GM12878 (cell line): ENCODE measurements around the gene DCTPP1. TPM values are rescaled to one million over a fixed set of nuclear protein-coding genes. Genes with fewer than 3 reads are reported as not detected.

Experiments used
- ATAC-seq: fragments of 200-7000 bp; cut with Tn5 transposase; 3 replicates; pipeline ENCODE4 v1.9.1; 2020; ENCODE audit warnings: mild to moderate bottlenecking, moderate library complexity
- BruUV-seq: library from RNA; stranded (reverse); fragments of 400-500 nt; replicated peaks from 2 replicates; lab custom pipeline; 2021; lab: Mats Ljungman, UMichigan
- CTCF ChIA-PET: fragments of 300-600 bp; sonication (Branson Sonifier 250); formaldehyde crosslinking; extraction: SDS; loops from one replicate; lab custom pipeline; 2021; ENCODE audit warnings: inconsistent platforms; lab: Yijun Ruan, JAX
- POLR2A ChIA-PET: fragments of 350-600 bp; formaldehyde crosslinking; extraction: SDS; loops from one replicate; lab custom pipeline; 2021; ENCODE audit warnings: inconsistent platforms; lab: Charles Lee
- RAD21 ChIA-PET: fragments of 300-600 bp; sonication (Branson Sonifier 250); formaldehyde crosslinking; loops from one replicate; lab custom pipeline; 2023; ENCODE audit warnings: antibody characterized with exemption; ENCODE audit not compliant: unreplicated experiment; lab: Charles Lee
- SMC1A ChIA-PET: fragments of 300-600 bp; sonication (Branson Sonifier 250); formaldehyde crosslinking; loops from one replicate; lab custom pipeline; 2023; ENCODE audit not compliant: unreplicated experiment, uncharacterized antibody; lab: Charles Lee
- DNase-seq: peaks from one replicate; pipeline ENCODE4 v3.0.0-alpha.2; 2011; ENCODE audit warnings: low read depth, low spot score
- FAIRE-seq: peaks from 3 replicates; lab custom pipeline; 2011; peaks lifted over from hg19 to GRCh38; lab: Jason Lieb, UNC
- H2AFZ ChIP-seq: 2 replicates; pipeline ENCODE4 v1.6.0; 2011; ENCODE audit warnings: low read depth, low read length, control low read depth; ENCODE audit not compliant: control insufficient read depth
- H3K27ac ChIP-seq: 2 replicates; pipeline ENCODE4 v1.5.1; 2011; ENCODE audit warnings: control low read depth; ENCODE audit not compliant: control insufficient read depth, insufficient read depth
- H3K27me3 ChIP-seq, 2 experiments: replicated peaks in 1 of 2; 2 replicates each; pipeline versions ENCODE4 v1.6.0 to v1.6.1; 2011; ENCODE audit warnings: low read length in 1 of 2; ENCODE audit not compliant: control insufficient read depth in 2 of 2, insufficient read depth in 2 of 2
- H3K36me3 ChIP-seq, 2 experiments: 2 replicates each; pipeline ENCODE4 v1.5.1; 2011; ENCODE audit warnings: low read length in 1 of 2; ENCODE audit not compliant: control insufficient read depth in 2 of 2, insufficient read depth in 2 of 2
- H3K4me1 ChIP-seq: 2 replicates; pipeline ENCODE4 v1.6.1; 2011; ENCODE audit warnings: mild to moderate bottlenecking, low read length, moderate library complexity, mixed read lengths; ENCODE audit not compliant: control insufficient read depth, insufficient read depth
- H3K4me2 ChIP-seq: 2 replicates; pipeline ENCODE4 v1.6.0; 2011; ENCODE audit warnings: control low read depth; ENCODE audit not compliant: control insufficient read depth, insufficient read depth
- H3K4me3 ChIP-seq: fragments of 200-600 bp; sonication (generic); 2 replicates; pipeline ENCODE4 v1.5.1; 2016
- H3K79me2 ChIP-seq: 2 replicates; pipeline ENCODE4 v1.6.0; 2011; ENCODE audit warnings: low read length; ENCODE audit not compliant: control insufficient read depth, insufficient read depth
- H3K9ac ChIP-seq: 2 replicates; pipeline ENCODE4 v1.8.0; 2011; ENCODE audit warnings: low read length, control low read depth, mixed read lengths; ENCODE audit not compliant: control insufficient read depth, insufficient read depth
- H3K9me3 ChIP-seq: replicated peaks from 3 replicates; pipeline ENCODE4 v1.5.1; 2011; ENCODE audit warnings: mild to moderate bottlenecking, low read length; ENCODE audit not compliant: control insufficient read depth, insufficient read depth
- H4K20me1 ChIP-seq: 2 replicates; pipeline ENCODE4 v1.6.0; 2011; ENCODE audit not compliant: control insufficient read depth, insufficient read depth
- CTCF ChIP-seq, 3 experiments: IDR thresholded peaks in 2 of 3; conservative IDR thresholded peaks in 1 of 3; 2 replicates each; pipeline ENCODE4 v1.5.1; 2011; ENCODE audit warnings: low read depth in 3 of 3, low read length in 3 of 3, mild to moderate bottlenecking in 3 of 3, control low read depth in 2 of 3, moderate library complexity in 2 of 3, inconsistent platforms in 1 of 3, mixed read lengths in 1 of 3; ENCODE audit not compliant: control insufficient read depth in 2 of 3, insufficient read depth in 1 of 3; ENCODE audit errors: extremely low read depth in 1 of 3
- ETV6 ChIP-seq, 2 experiments: fragments of 450-650 bp in 1 of 2; IDR thresholded peaks in 1 of 2; conservative IDR thresholded peaks in 1 of 2; 2 replicates each; pipeline ENCODE4 v1.6.1; 2014; ENCODE audit warnings: antibody characterized with exemption in 1 of 2, borderline replicate concordance in 1 of 2, low read depth in 1 of 2, mild to moderate bottlenecking in 1 of 2, moderate library complexity in 1 of 2
- IRF4 ChIP-seq: IDR thresholded peaks from 2 replicates; pipeline ENCODE4 v1.6.1; 2011; ENCODE audit warnings: low read depth, low read length
- KLF5 ChIP-seq: fragments of 450-650 bp; IDR thresholded peaks from 2 replicates; pipeline ENCODE4 v1.6.1; 2014; ENCODE audit warnings: mild to moderate bottlenecking; ENCODE audit not compliant: partially characterized antibody
- MAX ChIP-seq: IDR thresholded peaks from 2 replicates; pipeline ENCODE4 v1.6.1; 2012; ENCODE audit warnings: low read depth, low read length, improper control_type of control experiment
- NBN ChIP-seq: fragments of 450-650 bp; IDR thresholded peaks from 2 replicates; pipeline ENCODE4 v1.6.1; 2016
- NR2F1 ChIP-seq: fragments of 450-650 bp; conservative IDR thresholded peaks from 2 replicates; pipeline ENCODE4 v1.6.1; 2017; ENCODE audit warnings: mild to moderate bottlenecking
- POLR2AphosphoS2 ChIP-seq: IDR thresholded peaks from 2 replicates; pipeline ENCODE4 v1.6.1; 2011; ENCODE audit warnings: low read depth, mild to moderate bottlenecking, low read length, improper control_type of control experiment, moderate library complexity
- RAD51 ChIP-seq: fragments of 450-650 bp; IDR thresholded peaks from 2 replicates; pipeline ENCODE4 v1.6.1; 2016; ENCODE audit warnings: moderate library complexity, mild to moderate bottlenecking, inconsistent platforms
- SIN3A ChIP-seq: IDR thresholded peaks from 2 replicates; pipeline ENCODE4 v1.6.1; 2012; ENCODE audit warnings: low read depth, low read length, improper control_type of control experiment
- SPI1 ChIP-seq: IDR thresholded peaks from 2 replicates; pipeline ENCODE4 v1.6.1; 2011; ENCODE audit warnings: low read depth, mild to moderate bottlenecking, low read length, moderate library complexity, borderline replicate concordance; ENCODE audit not compliant: insufficient read depth
- STAT1 ChIP-seq: fragments of 450-650 bp; conservative IDR thresholded peaks from 2 replicates; pipeline ENCODE4 v1.6.1; 2014; ENCODE audit warnings: antibody characterized with exemption, mild to moderate bottlenecking
- SUPT20H ChIP-seq: IDR thresholded peaks from 2 replicates; pipeline ENCODE4 v1.6.1; 2011; ENCODE audit warnings: low read depth, mild to moderate bottlenecking, low read length, moderate library complexity, borderline replicate concordance; ENCODE audit not compliant: control insufficient read depth
- ZNF384 ChIP-seq: IDR thresholded peaks from 2 replicates; pipeline ENCODE4 v1.6.1; 2012; ENCODE audit warnings: low read depth, mild to moderate bottlenecking, low read length, improper control_type of control experiment, borderline replicate concordance
- WGBS: methylation state at CpG from one replicate; pipeline ENCODE4 v1.1.6; 2016; ENCODE audit warnings: low lambda C conversion rate; ENCODE audit not compliant: insufficient replicate concordance, insufficient coverage; ENCODE audit errors: missing lambda C conversion rate; 5-methylcytosine and 5-hydroxymethylcytosine counted together
- in situ Hi-C: fragments of 300-500 bp; cut with MboI; formaldehyde crosslinking; loops from 9 replicates; pipeline ENCODE4 v1.14.3; 2018; ENCODE audit warnings: mixed read lengths
- intact Hi-C: fragments of 100-400 bp; cut with micrococcal nuclease; formaldehyde crosslinking; loops from one replicate; pipeline ENCODE4 v1.14.2; 2022; ENCODE audit not compliant: unreplicated experiment
- polyA plus RNA-seq, 11 experiments: library from polyadenylated mRNA; depleted of rRNA in 4 of 11; unstranded in 6 of 11; stranded (reverse) in 5 of 11; fragments of >200 nt; fragmentation: Nextera tagmentation in 4 of 11; fragmentation: Illumina TruSeq in 1 of 11; extraction: Ambion mirVana in 4 of 11; extraction: Trizol in 1 of 11; gene quantifications; 1 replicate in 1 of 11; 2 replicates in 10 of 11; pipeline versions ENCODE4 v1.2.1 to v1.2.3, GENCODE V29; 2011 to 2016; ENCODE audit warnings: inconsistent platforms in 2 of 11, missing spikeins in 2 of 11, low read depth in 1 of 11
- total RNA-seq, 4 experiments: library from RNA; depleted of rRNA in 3 of 4; stranded (reverse); fragments of >200 nt in 3 of 4; fragmentation: Illumina TruSeq in 1 of 4; extraction: Trizol in 1 of 4; gene quantifications; 2 replicates each; pipeline versions ENCODE4 v1.2.1 to v1.2.3, GENCODE V29; 2013 to 2021
- TF ChIP-seq, protein P1 (sequence below): IDR thresholded peaks from 2 replicates; pipeline ENCODE4 v1.6.1; 2011; ENCODE audit warnings: borderline replicate concordance, low read depth, mild to moderate bottlenecking, moderate library complexity, low read length; ENCODE audit not compliant: insufficient read depth, poor library complexity, severe bottlenecking
- TF ChIP-seq, protein P2 (sequence below): IDR thresholded peaks from 2 replicates; pipeline ENCODE4 v1.6.1; 2012; ENCODE audit warnings: low read length, inconsistent platforms

The DCTPP1 gene
- total and polyA plus RNA-seq, 10 of the 15 experiments (the other 5 are each of a cell fraction or from before 2014, with no cell fraction given): 72.1 to 266 (median 157) TPM

DNA sequence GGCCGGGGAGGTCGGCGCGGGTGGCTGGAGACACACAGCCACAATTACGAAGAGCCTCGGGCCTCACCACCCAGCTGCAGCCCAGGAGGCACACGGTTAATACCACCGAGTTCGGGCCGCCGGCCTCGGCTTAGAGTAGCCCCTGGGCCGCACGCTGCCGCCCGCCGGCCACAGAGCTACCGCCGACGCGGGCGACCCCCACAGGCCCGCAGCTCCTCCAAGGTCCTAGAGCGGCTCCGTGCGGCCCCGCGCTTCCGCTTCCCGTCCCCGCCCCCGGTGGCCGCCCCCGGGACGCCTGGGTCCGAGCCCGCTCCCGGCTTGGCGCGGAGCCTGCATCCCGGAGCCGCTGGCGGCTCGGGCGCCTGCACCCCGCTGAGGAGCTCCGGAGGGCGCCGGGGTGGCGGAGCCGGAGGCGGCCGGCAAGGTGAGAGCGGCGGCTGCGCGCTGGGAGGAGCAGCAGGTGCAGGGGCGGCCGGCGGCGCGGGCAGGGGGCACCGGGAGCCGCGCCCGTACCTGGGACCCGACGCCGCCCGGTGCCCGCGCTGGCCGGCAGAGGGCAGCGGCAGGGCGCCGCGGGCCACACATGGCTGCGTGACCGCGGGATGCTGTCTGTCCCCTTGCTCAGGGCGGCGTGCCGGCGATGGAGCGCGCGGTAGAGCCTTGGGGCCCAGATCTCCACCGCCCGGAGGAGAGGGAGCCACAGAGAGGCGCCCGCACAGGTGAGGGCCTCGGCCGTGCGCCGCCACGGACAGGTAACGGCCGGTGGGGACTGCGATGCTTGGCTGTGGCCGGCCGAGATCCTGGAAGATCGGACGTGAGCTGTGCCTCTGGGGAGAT lies 34.5 kb downstream of the DCTPP1 start, which contains the start of gene ZNF48:
Gene ZNF48, plus strand, starts transcription at position 266 of the 837 bp plus-strand sequence. Its CDS starts 375 bp downstream, at position 641.
- peaks cover 0 to 2% of the 10 kb centered on the region in 2 experiments; a peak in 3 of 4 replicates for H3K36me3 ChIP-seq
- H2AFZ ChIP-seq: peak within 1 kb of the TSS; percentile 85
- no peaks in the 10 kb centered on the region for H3K27me3 ChIP-seq
- peak within 1 kb of the TSS; percentile 42 for H3K27ac ChIP-seq
- ChIA-PET SMC1A (interaction anchor here (1.0 to 2.4 kb wide), 7 partner anchors 10 to 140 kb away, joined by 3 to 12 read pairs (median 5); partner anchors contain the start of genes DCTPP1, SEPTIN1, TBC1D10B and ZNF771), CTCF (interaction anchor here (0.6 to 3.3 kb wide), 12 partner anchors 13 to 212 kb away, joined by 3 to 29 read pairs (median 3); partner anchors contain the start of genes CORO1A, DCTPP1, SEPTIN1 and ZNF771), RAD21 (interaction anchor here (0.9 to 2.4 kb wide), 7 partner anchors 12 to 266 kb away, joined by 3 to 32 read pairs (median 6); partner anchors contain the start of genes SEPTIN1, TBC1D10B, ZNF747 and ZNF771), POLR2A (interaction anchor here (0.6 to 3.1 kb wide), 8 partner anchors 10 to 77 kb away, joined by 3 to 25 read pairs (median 5); partner anchors contain the start of genes ITGAL, SEPTIN1 and ZNF771)
- in situ Hi-C loops (no loop called here), intact Hi-C loops (no loop called here)
- H3K79me2 ChIP-seq: peaks cover 5% of the 10 kb centered on the region
- no TSS peak for BruUV-seq
- peak within 1 kb of the TSS; percentile 92 for H3K4me3 ChIP-seq
- no peaks in the 10 kb centered on the region for H4K20me1 ChIP-seq
- no peak for DNase-seq
- peak within 1 kb of the TSS; percentile 63 for H3K9ac ChIP-seq
- H3K4me1 ChIP-seq: peaks cover 13% of the 10 kb centered on the region
- ATAC-seq: peak; percentile 90
- peak within 1 kb of the TSS; percentile 92 for H3K4me2 ChIP-seq
- FAIRE-seq: no peak
- under 1% methylated on average over 82 of the region's 103 CpGs for WGBS
- no peaks in the 10 kb centered on the region for H3K9me3 ChIP-seq
- TF ChIP-seq SIN3A (peak; percentile 33; the same call in 1 of the 2 replicates), IRF4 (no peak), POLR2AphosphoS2 (no peak), CTCF (IDR thresholded peaks at IDR 0.05 in 2 of 3, conservative IDR thresholded peaks at IDR 0.05 in 1 of 3; ENCODE audit: control insufficient read depth in 2 of 3, extremely low read depth in 1 of 3, insufficient read depth in 1 of 3, low read depth in 3 of 3, low read length in 3 of 3) (peak in 2 of 3 experiments; percentile 42 to 46; a peak in 3 of 6 replicates), SUPT20H (no peak), NR2F1 (peak; percentile 73; the same call in 1 of the 2 replicates), KLF5 (peak; percentile 25), NBN (0 out of 2 replicates have a peak, but pooled peaks have one; percentile 36), SPI1 (peak; percentile 31; the same call in 1 of the 2 replicates), MAX (peak; percentile 47), RAD51 (no peak), ETV6 (conservative IDR thresholded peaks at IDR 0.05 in 1 of 2, IDR thresholded peaks at IDR 0.05 in 1 of 2; ENCODE audit: borderline replicate concordance in 1 of 2, low read depth in 1 of 2) (no peak), STAT1 (no peak), ZNF384 (no peak)
- TF ChIP-seq, protein P1, sequence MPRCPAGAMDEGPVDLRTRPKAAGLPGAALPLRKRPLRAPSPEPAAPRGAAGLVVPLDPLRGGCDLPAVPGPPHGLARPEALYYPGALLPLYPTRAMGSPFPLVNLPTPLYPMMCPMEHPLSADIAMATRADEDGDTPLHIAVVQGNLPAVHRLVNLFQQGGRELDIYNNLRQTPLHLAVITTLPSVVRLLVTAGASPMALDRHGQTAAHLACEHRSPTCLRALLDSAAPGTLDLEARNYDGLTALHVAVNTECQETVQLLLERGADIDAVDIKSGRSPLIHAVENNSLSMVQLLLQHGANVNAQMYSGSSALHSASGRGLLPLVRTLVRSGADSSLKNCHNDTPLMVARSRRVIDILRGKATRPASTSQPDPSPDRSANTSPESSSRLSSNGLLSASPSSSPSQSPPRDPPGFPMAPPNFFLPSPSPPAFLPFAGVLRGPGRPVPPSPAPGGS: no peak
- TF ChIP-seq, protein P2, sequence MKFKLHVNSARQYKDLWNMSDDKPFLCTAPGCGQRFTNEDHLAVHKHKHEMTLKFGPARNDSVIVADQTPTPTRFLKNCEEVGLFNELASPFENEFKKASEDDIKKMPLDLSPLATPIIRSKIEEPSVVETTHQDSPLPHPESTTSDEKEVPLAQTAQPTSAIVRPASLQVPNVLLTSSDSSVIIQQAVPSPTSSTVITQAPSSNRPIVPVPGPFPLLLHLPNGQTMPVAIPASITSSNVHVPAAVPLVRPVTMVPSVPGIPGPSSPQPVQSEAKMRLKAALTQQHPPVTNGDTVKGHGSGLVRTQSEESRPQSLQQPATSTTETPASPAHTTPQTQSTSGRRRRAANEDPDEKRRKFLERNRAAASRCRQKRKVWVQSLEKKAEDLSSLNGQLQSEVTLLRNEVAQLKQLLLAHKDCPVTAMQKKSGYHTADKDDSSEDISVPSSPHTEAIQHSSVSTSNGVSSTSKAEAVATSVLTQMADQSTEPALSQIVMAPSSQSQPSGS: no peak
